NCI-H526 (cell line): ENCODE results near the gene MEGF11.
"Not testable (repeated sequence)": the region's sequence is repeated elsewhere in the genome, so short reads cannot be mapped to it uniquely, and the experiment has no call there.

Experiments
- DNase-seq, 2 experiments: peaks; one replicate each; lab custom pipeline; 2025; lab: John Stamatoyannopoulos, UW

MEGF11 gene

GRCh38 chr15:66001717-66002426 is 251.7 kb downstream of the MEGF11 start:
- no peak for DNase-seq

GRCh38 chr15:66001042-66001441 is 252.5 kb downstream of the MEGF11 start:
- DNase-seq, result no peak

- no peak for DNase-seq
Observed at GRCh38 chr15:65998486-65998885, 255.1 kb downstream of the MEGF11 start.

- no peak for DNase-seq
Observed at GRCh38 chr15:65996901-65997300, 256.6 kb downstream of the MEGF11 start.

DNA sequence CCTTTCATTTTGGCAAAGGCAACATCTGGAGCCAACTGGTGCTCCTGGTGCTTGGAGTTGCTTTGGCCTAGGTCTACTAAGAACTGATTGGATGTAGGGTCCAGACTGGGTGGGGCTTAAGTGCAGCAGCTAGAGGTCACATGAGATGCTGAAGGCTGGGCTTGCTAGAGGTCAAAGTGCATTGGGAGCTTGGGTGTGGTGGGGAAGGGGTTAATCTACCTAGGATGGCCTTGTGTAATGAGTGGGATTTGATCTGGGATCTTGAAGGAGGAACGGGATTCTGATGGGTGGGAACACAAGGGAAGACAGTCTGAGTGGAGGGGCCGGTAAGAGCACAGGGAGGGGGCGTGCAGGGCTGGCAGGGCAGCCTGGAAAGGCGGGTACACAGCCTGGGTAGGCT is 258.7 kb downstream of the MEGF11 start:
- DNase-seq, result no peak

- no peak for DNase-seq
Observed at GRCh38 chr15:65993762-65994161, 259.8 kb downstream of the MEGF11 start.

- DNase-seq, result peak; percentile 29 to 72
Observed at GRCh38 chr15:65993236-65993635, 260.3 kb downstream of the MEGF11 start.

DNA sequence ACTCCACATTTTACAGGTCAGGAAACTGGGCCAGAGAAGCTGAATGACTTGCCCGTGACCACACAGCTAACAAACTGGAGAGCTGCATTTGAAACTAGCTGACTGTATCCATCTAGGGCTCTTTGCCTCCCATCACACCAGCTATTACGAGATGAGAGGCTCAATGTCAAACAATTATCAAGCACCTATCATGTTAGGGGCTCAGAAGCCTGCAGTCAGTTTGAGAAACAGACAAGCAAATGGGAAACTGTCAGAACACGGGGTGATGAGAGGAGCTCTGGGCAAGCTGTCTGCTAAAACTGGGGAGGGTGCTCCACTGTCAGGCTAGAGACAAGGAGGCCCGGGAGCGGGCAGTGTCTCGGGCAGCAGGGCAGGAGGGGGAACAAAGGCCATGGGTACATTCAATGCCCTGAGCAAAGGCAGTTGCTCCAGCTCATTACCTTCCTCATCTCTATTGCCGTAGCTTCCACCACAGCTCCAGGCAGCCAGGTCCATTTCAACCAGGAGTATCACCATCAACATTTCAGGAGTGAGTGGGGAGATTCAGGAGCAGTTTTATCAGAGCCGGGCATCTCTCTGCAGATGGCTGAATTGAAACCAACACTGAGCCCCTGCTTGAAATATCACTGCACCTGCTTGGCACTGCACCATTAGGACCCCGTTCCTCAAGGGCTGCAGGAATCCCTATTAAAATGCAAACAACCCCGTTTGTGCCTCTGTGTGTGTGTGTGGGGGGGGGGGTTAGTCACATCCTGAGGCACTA is 261.6 kb downstream of the MEGF11 start:
- no peak for DNase-seq

DNA sequence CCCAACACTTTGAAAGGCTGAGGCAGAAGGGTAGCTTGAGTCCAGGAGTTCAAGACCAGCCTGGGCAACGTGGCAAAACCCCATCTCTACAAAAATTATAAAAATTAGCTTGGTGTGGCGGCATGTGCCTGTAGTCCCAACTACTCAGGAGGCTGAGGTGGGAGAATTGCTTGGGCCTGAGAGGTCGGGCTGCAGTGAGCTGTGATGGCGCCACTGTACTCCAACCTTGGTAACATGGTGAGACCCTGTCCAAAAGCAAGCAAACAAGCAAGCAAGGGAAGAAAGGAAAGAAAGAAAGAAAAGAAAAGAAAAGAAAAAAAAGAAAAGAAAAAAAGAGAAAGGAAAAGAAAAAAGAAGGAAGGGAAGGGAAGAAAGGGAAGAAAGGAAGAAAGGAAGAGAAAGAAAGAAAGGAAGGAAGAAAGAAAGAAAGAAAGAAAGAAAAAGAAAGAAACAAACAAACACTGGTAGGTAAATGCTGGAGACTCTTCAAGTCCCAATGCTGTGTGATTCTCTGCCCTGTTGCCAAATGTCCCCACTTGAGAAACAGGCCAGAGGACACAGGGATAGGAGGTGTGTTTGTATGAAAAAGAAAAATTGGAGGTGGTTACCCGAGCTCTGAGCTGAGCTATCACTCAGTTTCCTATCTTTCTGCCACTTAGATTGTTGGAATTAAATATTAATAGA is 263.1 kb downstream of the MEGF11 start:
- DNase-seq, result no peak

GRCh38 chr15:65987100-65987499 is 266.4 kb downstream of the MEGF11 start:
- DNase-seq, result no peak

- DNase-seq, result no peak
Observed at GRCh38 chr15:65986416-65986815, 267.1 kb downstream of the MEGF11 start.

DNA sequence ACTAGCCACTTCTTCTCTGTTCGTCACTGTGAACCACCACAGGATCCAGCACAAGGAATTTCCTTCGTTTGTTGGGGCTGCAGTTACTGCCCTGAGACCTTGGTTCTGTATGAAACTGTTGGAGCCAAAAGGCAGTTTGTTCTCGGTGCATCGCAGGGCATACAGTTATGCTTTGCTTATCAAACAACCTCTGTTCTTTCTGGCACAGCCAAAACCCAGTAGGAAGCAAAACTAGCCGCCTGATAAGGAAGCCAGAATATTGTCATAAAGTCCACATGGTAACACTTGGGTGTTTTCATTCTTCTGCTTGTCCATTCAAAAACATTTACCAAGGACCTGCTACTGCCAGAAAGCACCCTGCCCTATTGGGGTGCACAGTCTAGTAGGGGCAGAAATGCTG is 268.2 kb downstream of the MEGF11 start:
- DNase-seq, result no peak

- peak in 1 of 2 experiments; percentile 20 for DNase-seq
Observed at GRCh38 chr15:65982627-65983322, 270.8 kb downstream of the MEGF11 start.

- DNase-seq, result peak; percentile 49 to 87
Observed at GRCh38 chr15:65981837-65982626, 271.5 kb downstream of the MEGF11 start.

DNA sequence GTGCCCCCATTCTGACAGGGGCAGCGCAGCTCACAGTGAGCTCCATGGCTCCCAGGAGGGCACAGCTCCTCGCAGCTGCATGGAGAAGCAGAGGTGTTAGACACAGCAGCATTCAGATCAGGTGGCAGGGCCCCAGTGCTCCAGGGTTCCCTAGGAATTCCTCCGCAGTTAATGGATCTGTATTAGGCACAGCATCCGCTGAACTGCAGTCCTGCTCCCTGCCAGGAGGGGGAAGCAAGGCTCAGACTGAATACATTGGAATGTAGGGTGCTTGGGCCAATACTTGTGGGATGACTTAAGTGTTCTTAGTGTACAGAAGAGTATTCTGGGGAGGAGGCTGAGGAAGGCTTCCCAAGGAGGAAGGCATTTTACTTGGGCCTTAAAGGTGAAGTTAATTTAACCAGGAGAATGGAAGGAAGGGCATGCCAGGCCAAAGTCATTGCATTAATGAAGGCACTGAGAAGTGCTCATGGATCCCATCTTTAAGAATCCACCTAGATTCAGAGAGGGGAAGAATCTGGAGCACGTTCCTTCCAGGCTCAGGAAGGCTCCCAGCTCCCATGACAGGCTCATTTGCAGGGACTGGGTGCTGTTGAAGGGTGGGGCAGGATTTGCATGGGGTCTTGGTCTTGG is 272.6 kb downstream of the MEGF11 start:
- DNase-seq, result peak; percentile 15 to 75

GRCh38 chr15:65979837-65980236 is 273.7 kb downstream of the MEGF11 start:
- no peak for DNase-seq

GRCh38 chr15:65979316-65979715 is 274.2 kb downstream of the MEGF11 start:
- no peak for DNase-seq

DNA sequence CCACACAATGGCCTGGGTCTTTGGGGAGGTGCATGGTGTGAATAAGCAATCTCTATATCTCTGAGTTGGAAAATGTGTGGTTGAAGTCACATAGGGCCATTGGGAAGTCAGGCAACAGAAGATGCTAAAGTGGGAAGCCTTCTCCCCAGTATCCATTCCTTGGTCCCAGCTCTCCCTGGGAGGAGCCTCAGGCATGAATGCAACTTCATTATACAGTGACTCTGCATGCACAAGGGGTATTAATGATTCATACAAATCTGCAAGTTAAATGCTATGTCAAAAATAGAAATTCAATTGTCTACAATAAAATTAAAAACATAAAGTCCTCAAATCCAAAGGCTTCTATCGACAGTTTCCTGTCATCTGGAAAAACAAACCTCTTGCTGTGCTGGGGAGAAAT is 275.4 kb downstream of the MEGF11 start:
- no peak for DNase-seq

DNA sequence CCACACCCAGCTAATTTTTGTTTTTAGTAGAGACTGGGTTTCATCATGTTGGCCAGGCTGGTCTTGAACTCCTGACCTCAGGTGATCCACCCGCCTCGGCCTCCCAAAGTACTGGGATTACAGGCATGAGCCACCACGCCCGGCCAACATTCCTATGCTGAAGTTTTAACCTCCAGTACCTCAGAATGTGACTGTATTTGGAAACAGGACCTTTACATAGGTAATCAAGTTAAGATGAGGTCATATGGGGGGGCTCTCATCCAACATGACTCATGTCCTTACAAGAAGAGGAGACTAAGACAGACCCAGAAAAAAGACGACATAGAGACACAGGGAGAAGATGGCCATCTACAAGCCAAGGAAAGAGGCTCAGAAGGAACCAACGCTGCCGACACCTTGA is 277.4 kb downstream of the MEGF11 start:
- DNase-seq, result not testable (repeated sequence)

GRCh38 chr15:65971741-65971995 is 281.9 kb downstream of the MEGF11 start:
- no peak for DNase-seq
